ENCODE data around the gene ALOX5AP.
A peak's percentile ranks its signal among the peaks of the same experiment; 100 is the strongest.

Gene ALOX5AP

DNA sequence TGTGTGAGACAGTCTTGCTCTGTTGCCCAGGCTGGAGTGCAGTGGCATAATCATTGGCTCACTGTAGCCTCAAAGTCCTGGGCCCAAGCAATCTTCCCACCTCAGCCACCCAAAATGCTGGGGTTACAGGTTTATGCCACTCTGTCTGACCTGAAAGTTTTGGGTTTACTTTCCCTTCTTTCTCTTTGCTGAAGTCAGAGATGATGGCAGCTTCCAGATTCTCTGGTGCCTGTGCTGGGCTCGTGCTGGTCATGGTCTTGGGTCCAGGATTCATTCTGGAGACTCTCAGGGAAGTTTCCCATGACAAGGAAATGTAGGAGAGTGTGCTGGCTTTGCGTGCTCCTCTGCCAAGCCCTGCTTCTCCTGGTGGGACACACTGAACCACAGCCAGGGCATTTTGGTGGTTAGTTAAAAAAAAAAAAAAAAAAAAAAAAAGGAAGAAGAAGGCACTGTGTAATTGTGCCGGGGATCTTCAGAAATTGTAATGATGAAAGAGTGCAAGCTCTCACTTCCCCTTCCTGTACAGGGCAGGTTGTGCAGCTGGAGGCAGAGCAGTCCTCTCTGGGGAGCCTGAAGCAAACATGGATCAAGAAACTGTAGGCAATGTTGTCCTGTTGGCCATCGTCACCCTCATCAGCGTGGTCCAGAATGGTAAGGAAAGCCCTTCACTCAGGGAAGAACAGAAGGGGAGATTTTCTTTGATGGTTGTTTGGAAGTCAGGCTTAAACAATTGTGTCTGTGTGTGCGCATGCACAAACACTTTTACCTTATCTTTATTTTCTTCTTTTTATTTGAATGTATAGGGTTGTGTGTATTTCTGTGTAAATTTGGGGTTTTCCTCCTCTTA is at the start of gene ALOX5AP:
Gene ALOX5AP, plus strand, starts transcription at position 519 of the 847 bp plus-strand sequence. Its CDS starts 63 bp downstream, at position 582.
- no peak for DNase-seq

DNA sequence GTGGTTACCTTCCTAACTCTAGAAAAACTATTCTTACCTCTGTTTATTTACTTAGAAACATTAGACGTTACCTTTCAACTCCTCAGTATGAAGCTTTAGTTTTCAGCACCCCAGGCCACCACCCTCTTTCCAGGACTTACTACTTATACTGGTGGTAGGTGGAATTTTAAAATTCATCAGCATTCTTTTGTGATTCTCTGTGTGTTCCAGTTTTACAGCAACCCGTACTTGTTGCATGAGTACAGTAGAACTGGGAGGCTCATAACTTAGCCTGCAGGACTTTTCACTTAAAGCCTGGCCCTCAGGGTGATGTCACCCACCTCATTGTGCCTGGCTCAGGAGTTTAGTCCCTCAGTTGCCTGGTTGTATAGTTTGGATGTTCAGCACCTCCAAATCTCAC is 49.4 kb upstream of the ALOX5AP start:
- no peak for DNase-seq

DNA sequence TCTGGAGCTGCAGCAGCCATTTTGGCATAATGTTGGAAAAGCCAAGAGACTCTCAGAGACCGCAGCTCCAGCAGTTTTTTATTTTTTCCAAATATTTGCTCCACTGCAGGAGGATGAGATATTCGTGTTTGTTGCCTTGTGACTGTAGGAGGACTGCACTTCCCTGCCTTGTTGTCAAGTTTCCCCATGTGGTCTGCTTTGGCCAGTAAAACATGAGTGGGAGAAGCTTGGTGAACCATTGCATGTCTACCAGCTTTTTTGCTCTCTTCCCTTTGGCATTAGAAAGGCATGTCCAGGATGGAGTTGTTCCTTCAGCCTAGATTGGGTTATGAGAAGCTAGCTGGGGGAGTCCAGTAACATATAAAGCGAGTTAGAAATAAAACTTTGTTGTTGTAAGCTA is 47.7 kb upstream of the ALOX5AP start:
- DNase-seq = no peak

DNA sequence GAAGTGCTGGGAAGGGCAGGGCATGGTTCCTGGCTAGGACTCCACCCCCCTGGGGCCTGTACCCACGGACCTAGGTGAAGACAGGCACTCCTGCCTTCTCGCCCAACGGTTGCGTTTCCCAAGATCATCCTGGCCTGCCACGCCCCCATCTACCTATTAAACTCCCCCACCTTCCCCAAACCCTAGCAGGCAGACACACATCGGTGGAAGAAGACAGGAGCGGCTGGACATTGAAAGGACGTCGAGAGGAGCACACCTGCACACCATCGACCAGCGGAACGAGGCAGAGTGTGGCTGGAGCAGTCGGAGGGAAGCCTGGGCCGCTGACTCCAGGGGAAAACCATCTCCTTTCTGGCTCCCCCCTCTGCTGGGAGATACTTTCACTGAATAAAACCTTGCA is 45.6 kb upstream of the ALOX5AP start:
- DNase-seq = no peak

DNA sequence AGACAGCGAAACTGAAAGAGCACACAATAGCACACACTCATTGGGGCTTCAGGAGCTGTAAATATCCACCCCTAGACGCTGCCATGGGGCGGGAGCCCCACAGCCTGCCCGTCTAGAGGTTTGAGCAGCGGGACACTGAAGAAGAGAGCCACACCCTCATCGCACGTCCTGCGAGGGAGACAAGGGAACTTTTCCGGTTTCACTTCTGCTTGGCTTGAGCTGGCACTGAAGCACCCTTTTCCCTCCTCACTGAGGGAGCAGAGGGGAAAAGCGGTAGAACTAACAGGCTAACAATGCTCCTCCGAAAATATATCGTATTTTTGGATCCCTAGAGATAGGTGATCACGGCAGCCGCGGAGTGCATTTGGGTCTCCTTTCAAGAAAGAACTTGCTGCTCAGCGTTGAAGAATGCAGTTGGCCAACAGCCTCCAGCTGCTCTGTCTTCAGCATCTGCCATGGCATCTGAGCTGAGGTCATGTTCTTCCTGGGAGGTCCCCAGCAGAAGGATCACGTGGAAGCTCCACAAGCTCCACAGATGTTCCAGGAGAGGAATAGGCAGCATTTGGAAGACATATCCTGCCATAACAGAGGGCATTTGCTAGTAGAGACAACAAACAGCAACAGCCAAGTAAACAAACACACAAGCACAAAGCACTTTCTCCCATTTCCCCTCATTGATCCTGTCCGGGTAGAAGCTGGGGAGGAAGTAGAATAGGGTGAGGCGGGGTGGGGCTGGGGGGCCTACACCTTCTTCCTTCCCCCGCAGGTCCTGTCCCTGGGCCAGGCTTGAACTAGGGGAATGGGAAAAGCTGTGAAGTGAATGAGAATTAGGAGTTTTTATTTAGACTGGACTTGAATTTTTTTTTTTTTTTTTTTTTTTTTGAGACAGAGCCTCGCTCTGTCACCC is 44.8 kb upstream of the ALOX5AP start:
- DNase-seq = peak; percentile 82

DNA sequence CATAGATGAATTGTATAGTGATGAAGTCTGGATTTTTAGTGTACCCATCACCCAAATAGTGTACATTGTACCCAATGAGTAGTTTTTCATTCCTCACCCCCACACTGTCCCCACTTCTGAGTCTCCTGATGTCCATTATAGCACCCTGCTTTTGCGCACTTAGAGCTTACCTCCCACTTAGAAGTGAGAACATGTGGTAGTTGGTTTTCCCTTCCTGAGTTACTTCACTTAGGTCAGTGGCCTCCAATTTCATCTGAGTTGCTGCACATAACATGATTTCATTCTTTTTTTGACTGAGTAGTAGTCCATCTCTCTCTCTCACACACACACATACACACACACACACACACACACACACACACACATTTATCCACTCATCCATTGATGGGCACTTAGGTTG is 43.2 kb upstream of the ALOX5AP start:
- DNase-seq = no peak

DNA sequence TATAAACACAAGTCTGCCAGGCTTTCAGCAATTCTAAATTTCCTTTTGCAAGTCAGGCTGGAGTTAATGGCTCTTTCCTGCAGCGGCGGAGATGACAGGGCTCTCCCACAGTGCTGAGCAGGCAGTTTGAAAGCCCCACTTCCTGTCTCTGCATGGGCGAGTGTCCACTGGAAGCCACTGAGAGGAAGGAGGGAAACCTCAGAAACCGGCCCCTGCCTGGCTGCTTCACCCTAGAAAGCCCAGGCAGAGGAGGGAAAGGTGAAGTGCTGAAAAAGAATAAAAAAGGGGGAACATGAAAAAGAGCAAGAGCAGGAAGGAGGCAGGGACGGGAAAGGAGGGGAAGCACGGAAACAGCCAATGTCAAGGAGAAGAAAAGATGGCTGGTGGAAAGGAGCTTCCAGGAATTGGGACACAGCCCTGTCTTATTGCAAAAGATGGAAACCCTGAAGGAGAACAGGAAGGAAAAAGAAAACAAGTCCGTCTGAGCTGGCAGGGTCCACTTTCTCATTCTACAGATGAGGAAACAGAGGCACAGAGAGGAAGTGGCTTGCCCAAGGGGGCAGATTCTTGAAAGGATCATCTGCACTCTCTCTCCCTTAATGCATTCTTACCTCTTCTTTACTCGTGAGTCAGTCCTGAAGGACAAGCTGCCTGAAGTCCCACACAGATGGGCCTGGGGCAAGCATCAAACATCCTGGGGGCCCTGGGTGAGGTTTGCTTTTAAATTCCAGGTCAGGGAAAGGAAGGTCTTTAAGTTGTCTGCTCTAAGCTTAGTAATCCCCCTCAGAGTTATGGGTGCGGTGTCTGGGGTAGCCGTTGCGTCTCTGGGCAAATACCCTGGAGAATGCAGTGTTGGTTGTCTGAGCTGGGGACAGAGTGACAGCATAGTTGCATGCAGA is 38.8 kb upstream of the ALOX5AP start:
- DNase-seq = peak; percentile 51

DNA sequence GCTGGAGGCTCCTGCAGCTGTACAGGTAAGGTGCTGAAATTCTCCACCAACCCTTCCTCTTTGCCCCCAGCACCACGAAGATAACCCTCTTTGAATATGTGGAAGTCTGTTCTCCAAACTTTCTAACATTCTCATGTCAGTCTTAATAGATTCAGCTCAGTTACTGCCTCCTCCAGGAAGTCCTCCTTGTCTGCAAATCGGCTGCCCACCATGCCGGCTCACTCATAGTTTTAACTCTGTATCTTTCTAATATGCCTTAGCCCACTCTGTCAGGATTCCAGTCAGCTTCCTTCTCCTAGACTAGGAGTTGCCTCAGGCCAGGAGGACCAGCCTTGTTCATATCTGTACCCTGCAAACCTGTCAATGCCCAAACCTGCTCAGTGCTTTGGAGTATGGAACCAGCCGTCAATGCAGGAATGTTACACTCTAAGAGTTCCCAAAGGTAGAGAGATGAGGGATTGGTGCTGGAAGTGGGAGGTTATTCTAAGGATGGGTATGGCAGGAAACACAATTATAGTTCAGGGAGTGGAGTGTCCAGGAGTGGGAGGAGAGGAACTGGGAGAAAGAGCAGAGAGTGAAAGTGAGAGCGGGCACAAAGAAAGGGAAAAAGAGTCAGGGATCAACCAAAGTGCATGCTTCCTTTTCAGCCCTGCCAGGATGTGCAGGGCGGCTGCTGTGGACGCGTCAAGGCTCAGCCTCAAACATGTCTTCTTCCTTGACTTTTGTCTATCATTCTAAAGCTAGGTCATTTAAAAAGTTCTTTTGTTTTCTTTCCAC is 38.0 kb upstream of the ALOX5AP start:
- no peak for DNase-seq

DNA sequence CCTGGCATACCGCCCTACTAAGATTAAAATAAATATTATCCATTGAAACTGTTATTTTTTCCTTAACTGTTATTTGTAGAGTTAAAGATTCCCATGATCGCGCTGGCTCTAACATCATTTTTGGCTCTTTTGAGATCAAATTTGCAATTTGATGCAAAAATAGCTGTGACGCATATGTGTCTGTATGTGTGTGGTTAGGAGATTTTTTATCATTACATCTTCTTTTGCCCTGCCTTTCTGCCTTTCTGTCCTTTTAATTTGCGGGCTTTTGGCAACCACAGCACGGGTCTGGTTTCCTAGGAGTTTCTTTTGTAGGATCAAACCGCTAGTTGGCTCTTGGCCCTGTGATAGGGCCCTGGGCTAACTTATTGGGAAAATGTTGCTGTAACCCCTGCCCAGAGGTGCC is 37.3 kb upstream of the ALOX5AP start:
- DNase-seq = peak; percentile 61

DNA sequence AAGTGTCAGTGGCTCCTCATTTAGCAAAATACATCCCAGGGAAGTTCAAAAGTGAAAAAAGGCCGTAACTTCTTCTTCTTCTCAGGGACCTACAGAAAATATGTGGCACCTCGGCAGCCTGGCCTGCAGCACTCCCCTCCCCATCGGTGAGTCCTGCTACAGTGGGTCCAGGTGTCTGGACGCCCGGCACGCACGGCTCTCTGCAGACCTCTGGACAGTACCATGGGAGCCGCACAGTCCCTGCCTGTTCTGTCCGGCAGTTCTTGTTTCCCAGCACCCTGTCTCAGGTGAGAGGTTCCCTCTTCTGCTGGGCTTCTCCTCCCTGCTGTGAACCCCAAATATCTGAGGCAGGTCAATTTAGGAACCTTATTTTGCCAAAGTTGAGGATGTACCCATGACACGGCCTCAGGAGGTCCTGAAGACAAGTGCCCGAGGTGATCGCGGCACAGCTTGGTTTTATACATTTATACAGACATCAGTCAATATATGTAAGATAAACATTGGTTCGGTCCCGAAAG is 36.8 kb upstream of the ALOX5AP start:
- no peak for DNase-seq

DNA sequence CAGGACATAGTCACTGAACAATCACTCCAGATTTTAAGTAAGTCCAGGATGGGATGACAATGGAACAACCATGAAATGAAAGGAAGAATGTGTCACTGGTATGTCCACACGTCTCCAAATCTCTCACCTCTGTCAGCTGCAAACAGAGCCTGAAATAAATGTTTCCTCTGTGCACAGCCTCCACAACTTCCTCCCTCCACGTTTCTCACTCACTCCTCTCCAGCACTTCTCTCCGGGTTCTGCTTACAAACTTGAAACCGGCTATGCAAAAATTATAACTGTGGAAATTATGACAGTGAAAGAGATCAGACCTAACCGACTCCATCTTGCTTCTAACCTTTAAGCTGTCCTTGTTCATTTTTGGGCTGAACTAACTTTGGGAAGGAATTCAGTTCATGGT is 35.0 kb upstream of the ALOX5AP start:
- no peak for DNase-seq

DNA sequence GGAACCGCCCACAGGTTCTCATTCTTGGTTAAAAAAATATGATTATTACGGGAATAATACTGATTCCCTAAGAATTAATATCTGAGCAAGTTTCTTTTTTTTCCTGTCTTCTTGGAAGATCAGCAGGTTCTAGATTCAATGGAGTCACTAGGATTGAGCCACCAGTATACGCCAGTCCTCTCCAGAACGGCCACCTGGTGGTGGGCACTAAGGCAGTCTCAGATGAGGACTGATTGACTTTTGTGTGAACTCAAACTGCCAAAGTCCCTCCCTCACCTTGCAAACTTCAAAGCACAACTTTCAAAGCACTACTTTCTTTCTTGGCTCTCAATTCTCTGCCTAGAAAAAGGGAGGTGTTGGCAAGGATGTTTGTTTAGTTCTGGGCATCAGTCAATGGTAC is 33.3 kb upstream of the ALOX5AP start:
- no peak for DNase-seq

DNA sequence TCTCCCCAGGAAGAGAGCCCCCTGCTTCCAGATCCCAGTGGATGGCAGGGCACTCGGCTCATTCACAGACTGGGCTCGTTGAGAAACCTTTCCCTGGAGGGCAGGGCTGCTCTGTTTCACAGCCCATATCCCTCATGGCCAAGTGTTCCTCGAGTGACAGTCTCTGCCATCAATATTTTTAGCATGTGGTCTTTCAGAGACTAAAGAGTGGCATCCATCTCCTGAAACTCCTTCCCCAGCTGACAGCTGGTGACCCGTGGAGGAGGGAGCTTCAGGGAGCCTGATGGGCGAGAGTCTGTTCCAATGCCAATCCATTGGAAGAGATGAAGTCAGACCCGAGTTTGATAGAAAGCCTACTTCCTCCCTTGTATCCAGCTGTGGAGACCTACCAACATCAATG is 30.7 kb upstream of the ALOX5AP start:
- DNase-seq = no peak

DNA sequence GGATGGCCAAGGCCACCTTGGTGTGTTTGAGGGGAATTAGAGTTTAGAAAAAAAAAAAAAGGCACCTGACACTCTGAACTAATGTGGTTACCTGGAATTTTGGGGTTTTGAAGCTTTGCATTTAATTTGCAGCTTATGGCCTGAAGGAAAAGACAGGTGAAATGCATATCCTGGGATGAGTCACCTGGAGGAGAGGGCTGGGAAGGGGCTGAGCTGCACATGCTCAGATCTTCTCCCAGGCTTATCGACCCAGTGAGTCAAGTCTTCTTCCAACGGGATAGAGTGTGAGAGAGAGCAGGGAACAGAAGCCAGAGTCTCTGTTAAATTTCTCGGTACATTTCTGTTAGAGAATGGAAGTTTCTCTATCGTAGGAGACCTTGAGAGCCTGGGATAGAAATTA is 29.7 kb upstream of the ALOX5AP start:
- no peak for DNase-seq

DNA sequence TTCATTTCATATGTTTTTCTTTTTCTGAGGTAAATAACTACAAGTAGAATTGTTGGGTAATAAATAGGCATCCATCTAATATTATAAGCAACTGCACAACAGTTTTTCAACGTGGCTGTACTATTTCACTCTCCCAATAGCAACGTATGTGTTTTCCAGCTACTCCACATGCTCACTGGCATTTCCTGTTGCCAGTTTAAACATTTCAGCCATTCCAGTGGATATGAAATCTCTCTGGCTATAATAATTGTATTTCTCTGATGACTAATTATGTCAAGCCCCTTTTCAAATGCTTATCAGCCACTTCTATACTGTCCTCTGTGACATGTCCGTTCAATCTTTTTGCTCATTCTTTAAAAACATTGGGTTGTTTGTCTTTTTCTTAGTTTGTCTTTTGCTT is 26.8 kb upstream of the ALOX5AP start:
- no peak for DNase-seq

DNA sequence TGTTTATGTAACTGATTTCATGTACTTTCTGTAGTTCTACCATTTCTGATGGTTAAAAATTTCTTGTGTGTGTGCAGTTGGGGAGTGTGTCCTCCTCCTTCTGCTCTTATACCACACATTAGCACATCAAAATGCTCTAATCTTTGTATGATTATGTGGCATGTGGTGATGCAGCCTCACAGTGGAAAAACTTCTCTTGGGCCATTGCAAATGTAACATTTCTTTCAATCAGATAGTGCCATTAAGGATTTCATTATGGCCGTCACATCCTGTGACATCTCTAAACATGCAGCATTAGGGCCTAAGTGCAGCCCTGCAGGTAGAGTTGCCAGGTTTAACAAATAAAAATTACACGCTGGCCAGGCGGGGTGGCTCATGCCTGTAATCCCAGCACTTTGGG is 24.9 kb upstream of the ALOX5AP start:
- DNase-seq = no peak

DNA sequence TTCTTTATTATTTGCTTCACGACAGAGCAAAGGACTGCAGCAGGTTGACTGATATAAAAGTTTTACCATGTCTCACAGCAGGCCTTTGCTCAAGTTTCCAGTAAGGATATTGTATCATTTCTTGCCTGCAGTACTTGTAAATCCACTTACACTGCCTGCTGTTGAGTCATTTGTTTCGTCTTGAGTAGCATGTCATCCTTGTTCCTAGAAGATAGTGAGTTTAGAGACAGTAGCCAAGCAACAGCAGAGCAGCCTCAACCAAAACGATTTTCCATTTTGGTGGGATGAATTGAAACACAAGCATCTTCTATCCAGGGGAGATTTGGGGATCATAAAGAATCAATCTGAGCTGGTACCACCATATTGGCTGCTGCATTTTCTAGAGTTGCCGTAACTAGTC is 24.0 kb upstream of the ALOX5AP start:
- DNase-seq = no peak

DNA sequence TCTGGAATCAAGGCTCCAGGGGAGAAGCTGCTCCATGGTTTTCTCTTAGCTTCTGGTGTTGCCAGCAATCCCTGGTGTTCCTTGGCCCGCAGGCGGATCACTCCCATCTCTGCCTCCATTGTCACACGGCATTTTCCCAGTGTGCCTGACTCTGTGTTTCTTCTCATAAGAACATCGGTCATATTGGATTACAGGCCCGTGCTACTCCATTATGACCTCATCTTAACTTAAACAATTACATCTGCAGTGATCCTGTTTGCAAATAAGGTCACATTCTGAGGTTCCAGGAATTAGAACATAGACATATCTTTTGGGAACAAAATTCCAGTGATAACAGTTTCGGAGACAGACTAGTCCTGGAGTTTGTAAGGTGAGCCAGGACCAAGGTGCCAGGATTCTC is 23.5 kb upstream of the ALOX5AP start:
- no peak for DNase-seq

DNA sequence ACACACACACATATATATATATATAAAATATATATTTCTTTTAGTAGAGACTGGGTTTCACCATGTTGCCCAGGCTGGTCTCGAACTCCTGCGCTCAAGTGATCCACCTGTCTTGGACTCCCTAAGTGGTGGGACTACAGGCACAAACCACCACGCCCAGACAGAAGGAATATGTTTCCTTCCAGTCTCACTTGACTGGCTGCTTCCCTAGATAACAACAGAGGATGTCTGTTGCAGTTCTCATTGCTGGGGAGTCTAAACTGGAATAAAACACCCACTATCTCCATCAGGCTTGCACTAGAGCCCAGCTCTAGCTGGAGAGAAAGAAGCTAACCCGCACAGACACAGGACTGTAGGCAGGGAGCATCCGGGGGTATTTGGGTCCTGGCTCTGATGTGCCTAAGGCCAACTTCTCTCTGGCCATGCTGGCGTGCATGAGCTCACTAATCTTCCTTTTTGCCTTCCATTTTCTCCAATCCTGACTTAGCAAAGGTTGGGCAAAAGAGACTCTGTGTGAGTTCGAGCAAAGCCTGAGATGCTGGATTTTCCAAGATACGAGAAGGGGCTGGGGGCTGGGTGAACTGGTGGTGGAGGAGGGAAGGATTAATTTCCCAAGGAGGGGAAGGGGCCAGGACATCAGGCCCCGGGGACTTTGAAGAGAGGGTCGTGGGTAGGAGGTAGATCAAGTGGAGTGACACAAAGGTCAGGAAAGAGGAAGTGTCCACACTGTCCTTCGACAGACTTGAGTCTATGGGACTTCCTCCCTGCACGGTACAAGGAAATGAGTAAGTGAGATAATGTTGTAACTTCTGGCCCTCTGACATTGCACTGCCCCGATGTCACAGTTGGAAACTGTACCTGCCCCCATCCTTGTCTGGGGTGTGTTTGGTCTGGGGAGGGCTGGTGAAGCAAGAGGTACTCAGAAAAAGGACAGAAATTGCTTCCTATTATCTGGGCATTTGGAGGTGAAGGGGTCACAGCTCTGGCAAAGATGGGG is 22.5 kb upstream of the ALOX5AP start:
- no peak for DNase-seq

DNA sequence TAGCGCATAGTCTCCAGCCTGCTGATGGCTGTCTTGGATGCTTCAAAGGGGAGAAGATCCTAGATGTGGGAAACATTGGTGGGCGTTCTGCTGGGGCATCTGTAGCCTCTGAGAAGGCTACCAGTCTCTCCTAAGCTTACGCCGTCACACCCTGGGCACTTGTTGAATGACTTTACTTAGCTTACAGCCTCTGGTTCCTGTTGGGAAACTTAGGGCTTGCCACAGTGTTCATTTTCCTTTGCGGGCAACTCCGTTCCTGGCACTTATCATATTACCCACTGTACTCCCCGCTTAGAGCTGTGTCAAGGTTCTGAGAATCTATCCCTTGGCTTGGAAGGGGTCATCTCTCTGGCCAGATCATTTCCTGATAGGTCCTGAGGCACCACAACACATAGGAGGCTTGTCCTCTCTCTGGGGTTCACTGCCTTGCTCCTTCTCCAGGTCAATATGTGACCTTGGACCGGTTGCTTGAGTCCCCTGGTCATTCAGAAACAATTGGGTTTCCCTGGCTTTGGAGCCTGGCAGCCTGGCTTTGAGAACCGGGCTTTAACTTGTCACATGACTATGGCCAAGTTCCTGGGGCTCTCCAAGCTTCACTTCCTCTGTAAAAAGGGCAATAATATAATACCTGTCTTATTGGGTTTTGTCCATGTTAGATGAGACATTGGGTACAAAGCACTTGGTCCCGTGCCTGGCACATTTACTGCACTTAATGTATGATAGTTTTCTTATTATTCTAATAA is 20.5 kb upstream of the ALOX5AP start:
- DNase-seq = no peak

Data from right hindlimb (tissue), 1 donor.